Measurements from ENCODE around the gene INPP4B.

Gene INPP4B

GRCh38 chr4:142556570-142557238, 289.4 kb downstream of the INPP4B start:
- H3K4me3 ChIP-seq (ENCODE audit: low read depth, low read length): no peak overlapping the region
- no peak overlapping the region for H3K27ac ChIP-seq (ENCODE audit: low read depth, low read length)
- no peaks in the 10 kb centered on the region for H3K27me3 ChIP-seq (ENCODE audit: insufficient read depth, low read length)
- H4K91ac ChIP-seq (ENCODE audit: low read depth, low read length): no peak overlapping the region
- H3K4ac ChIP-seq (ENCODE audit: low read depth, low read length): no peak overlapping the region
- no peak overlapping the region for H3K14ac ChIP-seq (ENCODE audit: low read length)
- H2AFZ ChIP-seq (ENCODE audit: insufficient read depth, low read length, poor library complexity): no peak overlapping the region
- WGBS (ENCODE audit: extremely low coverage, insufficient coverage, insufficient read length): no CpG with 5 or more reads among the region's 9 CpGs
- no peak overlapping the region for H3K18ac ChIP-seq (ENCODE audit: low read length)
- H4K8ac ChIP-seq (ENCODE audit: low read depth, low read length): no peak overlapping the region
- H2BK5ac ChIP-seq (ENCODE audit: low read depth, low read length, poor library complexity): no peak overlapping the region
- H3K79me1 ChIP-seq (ENCODE audit: low read length): peaks cover 6% of the 10 kb centered on the region
- H3K79me2 ChIP-seq (ENCODE audit: control insufficient read depth, insufficient read depth, low read length, poor library complexity): no peaks in the 10 kb centered on the region
- no peaks in the 10 kb centered on the region for H3K36me3 ChIP-seq (ENCODE audit: control insufficient read depth in 1 of 2, insufficient read depth in 2 of 2, low read length in 2 of 2)
- no peak overlapping the region for H3K23ac ChIP-seq (ENCODE audit: low read length)
- no peaks in the 10 kb centered on the region for H3K9me3 ChIP-seq (ENCODE audit: insufficient read depth, low read depth, low read length)
- H2BK12ac ChIP-seq (ENCODE audit: low read length): no peak overlapping the region
- H2AK5ac ChIP-seq (ENCODE audit: low read length): no peak overlapping the region
- peaks cover 2% of the 10 kb centered on the region in 2 experiments for H3K4me1 ChIP-seq (ENCODE audit: control insufficient read depth in 1 of 2, insufficient read depth in 2 of 2, low read length in 2 of 2)
- no peak overlapping the region for H2BK120ac ChIP-seq (ENCODE audit: insufficient read depth, low read length, poor library complexity)
- no peak overlapping the region for H3K9ac ChIP-seq (ENCODE audit: low read length)
- H4K12ac ChIP-seq (ENCODE audit: low read depth, low read length): no peak overlapping the region
- no peak for DNase-seq
- no peak overlapping the region for H3K4me2 ChIP-seq (ENCODE audit: low read length)

- Histone ChIP-seq H2BK5ac (ENCODE audit: low read depth, low read length, poor library complexity) (no peak overlapping the region), H3K79me2 (ENCODE audit: control insufficient read depth, insufficient read depth, low read length, poor library complexity) (no peaks in the 10 kb centered on the region), H3K18ac (ENCODE audit: low read length) (no peak overlapping the region), H3K4me2 (ENCODE audit: low read length) (no peak overlapping the region), H2BK120ac (ENCODE audit: insufficient read depth, low read length, poor library complexity) (no peak overlapping the region), H3K27me3 (ENCODE audit: insufficient read depth, low read length) (no peaks in the 10 kb centered on the region), H3K36me3 (ENCODE audit: control insufficient read depth in 1 of 2, insufficient read depth in 2 of 2, low read length in 2 of 2) (no peaks in the 10 kb centered on the region), H3K4me1 (ENCODE audit: control insufficient read depth in 1 of 2, insufficient read depth in 2 of 2, low read length in 2 of 2) (peaks cover 2% of the 10 kb centered on the region in 2 experiments), H3K4me3 (ENCODE audit: low read depth, low read length) (no peak overlapping the region), H4K8ac (ENCODE audit: low read depth, low read length) (no peak overlapping the region), H3K9me3 (ENCODE audit: insufficient read depth, low read depth, low read length) (no peaks in the 10 kb centered on the region), H4K91ac (ENCODE audit: low read depth, low read length) (no peak overlapping the region), H4K12ac (ENCODE audit: low read depth, low read length) (no peak overlapping the region), H3K79me1 (ENCODE audit: low read length) (peaks cover 6% of the 10 kb centered on the region), H2AK5ac (ENCODE audit: low read length) (no peak overlapping the region), H2BK12ac (ENCODE audit: low read length) (no peak overlapping the region), H3K4ac (ENCODE audit: low read depth, low read length) (no peak overlapping the region), H3K14ac (ENCODE audit: low read length) (no peak overlapping the region), H2AFZ (ENCODE audit: insufficient read depth, low read length, poor library complexity) (no peak overlapping the region), H3K23ac (ENCODE audit: low read length) (no peak overlapping the region), H3K27ac (ENCODE audit: low read depth, low read length) (no peak overlapping the region), H3K9ac (ENCODE audit: low read length) (no peak overlapping the region)
- no CpG with 5 or more reads among the region's 1 CpG for WGBS (ENCODE audit: extremely low coverage, insufficient coverage, insufficient read length)
- DNase-seq: no peak
Observed at GRCh38 chr4:142556048-142556447, 290.1 kb downstream of the INPP4B start.

- no peak overlapping the region for H3K4ac ChIP-seq (ENCODE audit: low read depth, low read length)
- no CpG with 5 or more reads among the region's 1 CpG for whole genome bisulfite sequencing (ENCODE audit: extremely low coverage, insufficient coverage, insufficient read length)
- H3K9ac ChIP-seq (ENCODE audit: low read length): no peak overlapping the region
- H3K4me1 ChIP-seq (ENCODE audit: control insufficient read depth in 1 of 2, insufficient read depth in 2 of 2, low read length in 2 of 2): peaks cover 0 to 4% of the 10 kb centered on the region in 2 experiments
- no peaks in the 10 kb centered on the region for H3K27me3 ChIP-seq (ENCODE audit: insufficient read depth, low read length)
- no peak overlapping the region for H2AK5ac ChIP-seq (ENCODE audit: low read length)
- H3K36me3 ChIP-seq (ENCODE audit: control insufficient read depth in 1 of 2, insufficient read depth in 2 of 2, low read length in 2 of 2): no peaks in the 10 kb centered on the region
- H3K4me3 ChIP-seq (ENCODE audit: low read depth, low read length): no peak overlapping the region
- H3K79me1 ChIP-seq (ENCODE audit: low read length): peaks cover 2% of the 10 kb centered on the region
- H3K79me2 ChIP-seq (ENCODE audit: control insufficient read depth, insufficient read depth, low read length, poor library complexity): no peaks in the 10 kb centered on the region
- H3K27ac ChIP-seq (ENCODE audit: low read depth, low read length): no peak overlapping the region
- H4K8ac ChIP-seq (ENCODE audit: low read depth, low read length): no peak overlapping the region
- H2AFZ ChIP-seq (ENCODE audit: insufficient read depth, low read length, poor library complexity): no peak overlapping the region
- no peak overlapping the region for H3K18ac ChIP-seq (ENCODE audit: low read length)
- H2BK5ac ChIP-seq (ENCODE audit: low read depth, low read length, poor library complexity): no peak overlapping the region
- no peaks in the 10 kb centered on the region for H3K9me3 ChIP-seq (ENCODE audit: insufficient read depth, low read depth, low read length)
- no peak overlapping the region for H4K12ac ChIP-seq (ENCODE audit: low read depth, low read length)
- no peak overlapping the region for H3K23ac ChIP-seq (ENCODE audit: low read length)
- DNase-seq: no peak
- no peak overlapping the region for H4K91ac ChIP-seq (ENCODE audit: low read depth, low read length)
- H3K4me2 ChIP-seq (ENCODE audit: low read length): no peak overlapping the region
- no peak overlapping the region for H3K14ac ChIP-seq (ENCODE audit: low read length)
- no peak overlapping the region for H2BK12ac ChIP-seq (ENCODE audit: low read length)
- no peak overlapping the region for H2BK120ac ChIP-seq (ENCODE audit: insufficient read depth, low read length, poor library complexity)
Observed at GRCh38 chr4:142554412-142554811, 291.7 kb downstream of the INPP4B start.

- H3K79me2 ChIP-seq (ENCODE audit: control insufficient read depth, insufficient read depth, low read length, poor library complexity): no peaks in the 10 kb centered on the region
- no peak overlapping the region for H4K91ac ChIP-seq (ENCODE audit: low read depth, low read length)
- H3K4me1 ChIP-seq (ENCODE audit: control insufficient read depth in 1 of 2, insufficient read depth in 2 of 2, low read length in 2 of 2): peaks cover 0 to 7% of the 10 kb centered on the region in 2 experiments
- H3K27me3 ChIP-seq (ENCODE audit: insufficient read depth, low read length): no peaks in the 10 kb centered on the region
- no peaks in the 10 kb centered on the region for H3K9me3 ChIP-seq (ENCODE audit: insufficient read depth, low read depth, low read length)
- H3K36me3 ChIP-seq (ENCODE audit: control insufficient read depth in 1 of 2, insufficient read depth in 2 of 2, low read length in 2 of 2): no peaks in the 10 kb centered on the region
- no peak overlapping the region for H2BK5ac ChIP-seq (ENCODE audit: low read depth, low read length, poor library complexity)
- no peak overlapping the region for H3K27ac ChIP-seq (ENCODE audit: low read depth, low read length)
- H3K4ac ChIP-seq (ENCODE audit: low read depth, low read length): no peak overlapping the region
- no peak overlapping the region for H3K4me3 ChIP-seq (ENCODE audit: low read depth, low read length)
- H2BK12ac ChIP-seq (ENCODE audit: low read length): no peak overlapping the region
- H4K12ac ChIP-seq (ENCODE audit: low read depth, low read length): no peak overlapping the region
- no peak overlapping the region for H2BK120ac ChIP-seq (ENCODE audit: insufficient read depth, low read length, poor library complexity)
- no peak overlapping the region for H3K14ac ChIP-seq (ENCODE audit: low read length)
- H3K18ac ChIP-seq (ENCODE audit: low read length): no peak overlapping the region
- no peak overlapping the region for H2AK5ac ChIP-seq (ENCODE audit: low read length)
- no peak overlapping the region for H2AFZ ChIP-seq (ENCODE audit: insufficient read depth, low read length, poor library complexity)
- H3K9ac ChIP-seq (ENCODE audit: low read length): no peak overlapping the region
- H3K79me1 ChIP-seq (ENCODE audit: low read length): peaks cover 4% of the 10 kb centered on the region
- no peak overlapping the region for H4K8ac ChIP-seq (ENCODE audit: low read depth, low read length)
- no peak overlapping the region for H3K23ac ChIP-seq (ENCODE audit: low read length)
- DNase-seq: no peak
- no peak overlapping the region for H3K4me2 ChIP-seq (ENCODE audit: low read length)
- no CpG with 5 or more reads among the region's 6 CpGs for WGBS (ENCODE audit: extremely low coverage, insufficient coverage, insufficient read length)
Observed at GRCh38 chr4:142551517-142552305, 294.4 kb downstream of the INPP4B start.
